ENCODE measurements around the gene DRC7. TPM values are rescaled to one million over a fixed set of nuclear protein-coding genes. Genes with fewer than 3 reads are reported as not detected.

DRC7 gene
- total RNA-seq, 4 donors from 2014 or later, result 0.33 TPM; not detected in 3

- TF ChIP-seq CTCF (IDR thresholded peaks at IDR 0.05; ENCODE audit: low read depth), result no peak
Observed at GRCh38 chr16:57685633-57686032, 9.0 kb upstream of the DRC7 start.

- no peak for TF ChIP-seq CTCF (IDR thresholded peaks at IDR 0.05; ENCODE audit: low read depth)
Observed at GRCh38 chr16:57686577-57686976, 8.0 kb upstream of the DRC7 start.

GRCh38 chr16:57687363-57687929, 7.2 kb upstream of the DRC7 start:
- TF ChIP-seq CTCF (IDR thresholded peaks at IDR 0.05; ENCODE audit: low read depth), result no peak

- no peak for TF ChIP-seq CTCF (IDR thresholded peaks at IDR 0.05; ENCODE audit: low read depth)
Observed at GRCh38 chr16:57688487-57688986, 6.1 kb upstream of the DRC7 start.

GRCh38 chr16:57688987-57689761, 5.4 kb upstream of the DRC7 start:
- no peak for TF ChIP-seq CTCF (IDR thresholded peaks at IDR 0.05; ENCODE audit: low read depth)

GRCh38 chr16:57689762-57690558, 4.6 kb upstream of the DRC7 start:
- TF ChIP-seq CTCF (IDR thresholded peaks at IDR 0.05; ENCODE audit: low read depth), result no peak
